ENCODE data around the gene PROK1.

GRCh38 chr1:110462093-110462492, 11.1 kb downstream of the PROK1 start:
- TF ChIP-seq POLR2A (IDR thresholded peaks at IDR 0.05; ENCODE audit: low read depth, low read length) = no peak
- no peak for TF ChIP-seq TAF1 (IDR thresholded peaks at IDR 0.05; ENCODE audit: borderline replicate concordance, low read depth, low read length)
- TF ChIP-seq POLR2AphosphoS5 (IDR thresholded peaks at IDR 0.05; ENCODE audit: low read depth, low read length) = no peak
